CD4-positive, CD25-positive, alpha-beta regulatory T cell (primary cell): ENCODE results near the gene SRGAP1. TPM values are rescaled to one million over a fixed set of nuclear protein-coding genes. Genes with fewer than 3 reads are reported as not detected.
"Not testable (repeated sequence)": the region's sequence is repeated elsewhere in the genome, so short reads cannot be mapped to it uniquely, and the experiment has no call there.

Experiments
- ATAC-seq, 2 donors: fragments of 150-1000 bp; cut with Tn5 transposase; one replicate each; pipeline ENCODE4 v1.10.0; 2021; ENCODE audit warnings: low read depth in 2 of 2, moderate number of reproducible peaks in 2 of 2, moderate library complexity in 1 of 2
- DNase-seq, 3 donors: peaks; one replicate each; pipeline versions ENCODE4 v3.0.0 to v3.0.0-alpha.2; 2012 to 2022; ENCODE audit warnings: mixed read lengths in 1 of 3
- H3K27ac ChIP-seq: one replicate; pipeline ENCODE4 v1.7.0; 2013; ENCODE audit warnings: mild to moderate bottlenecking, low read length; ENCODE audit not compliant: insufficient read depth, poor library complexity, severe bottlenecking
- H3K27me3 ChIP-seq: one replicate; pipeline ENCODE4 v1.7.0; 2013; ENCODE audit warnings: low read length; ENCODE audit not compliant: control insufficient read depth, insufficient read depth
- H3K36me3 ChIP-seq: one replicate; pipeline ENCODE4 v1.7.0; 2013; ENCODE audit warnings: mild to moderate bottlenecking, low read length, moderate library complexity; ENCODE audit not compliant: control insufficient read depth, insufficient read depth
- H3K4me1 ChIP-seq: 2 replicates; pipeline ENCODE4 v1.7.0; 2013; ENCODE audit warnings: mild to moderate bottlenecking, low read length; ENCODE audit not compliant: insufficient read depth, control insufficient read depth, poor library complexity, severe bottlenecking
- H3K4me3 ChIP-seq: one replicate; pipeline ENCODE4 v1.7.0; 2013; ENCODE audit warnings: low read depth, mild to moderate bottlenecking, low read length, moderate library complexity
- H3K9me3 ChIP-seq, 2 experiments: 1 replicate in 1 of 2; 2 replicates in 1 of 2; pipeline ENCODE4 v1.7.0; 2013; ENCODE audit warnings: low read length in 2 of 2, mild to moderate bottlenecking in 1 of 2, moderate library complexity in 1 of 2; ENCODE audit not compliant: control insufficient read depth in 2 of 2
- H3K27ac Mint-ChIP-seq, 3 donors: one replicate each; pipeline ENCODE4 v1.8.0; 2020 to 2022; ENCODE audit warnings: mild to moderate bottlenecking in 3 of 3, mixed read lengths in 3 of 3, moderate library complexity in 2 of 3
- H3K27me3 Mint-ChIP-seq: one replicate; pipeline ENCODE4 v1.8.0; 2022; ENCODE audit warnings: mild to moderate bottlenecking, mixed read lengths
- H3K36me3 Mint-ChIP-seq: one replicate; pipeline ENCODE4 v1.8.0; 2020; ENCODE audit warnings: mixed read lengths
- H3K4me1 Mint-ChIP-seq, 4 donors: one replicate each; pipeline ENCODE4 v1.8.0; 2020 to 2022; ENCODE audit warnings: mixed read lengths in 4 of 4, mild to moderate bottlenecking in 1 of 4
- H3K4me3 Mint-ChIP-seq, 4 donors: one replicate each; pipeline ENCODE4 v1.8.0; 2020 to 2022; ENCODE audit warnings: mild to moderate bottlenecking in 4 of 4, mixed read lengths in 4 of 4, moderate library complexity in 3 of 4
- H3K9me3 Mint-ChIP-seq, 7 donors: one replicate each; pipeline ENCODE4 v1.8.0; 2020 to 2022; ENCODE audit warnings: mixed read lengths in 7 of 7, mild to moderate bottlenecking in 3 of 7, moderate library complexity in 2 of 7
- polyA plus RNA-seq, 4 donors: library from polyadenylated mRNA; unstranded; fragments of 300-500 nt; fragmentation: Illumina TruSeq; gene quantifications; one replicate each; pipeline ENCODE4 v1.2.3, GENCODE V29; 2021
- total RNA-seq: library from RNA; stranded (reverse); gene quantifications from one replicate; pipeline ENCODE4 v1.2.3, GENCODE V29; 2022

SRGAP1 gene
- total and polyA plus RNA-seq, 5 donors from 2014 or later: 0.01 to 0.07 (median 0.02) TPM; not detected in 1

- Mint-ChIP-seq H3K9me3 (no peaks in the 10 kb centered on the region), H3K27ac (no peak overlapping the region), H3K27me3 (peaks cover 52% of the 10 kb centered on the region), H3K4me1 (peaks cover 0 to 10% (median 3%) of the 10 kb centered on the region in 4 donors), H3K36me3 (no peaks in the 10 kb centered on the region), H3K4me3 (peak overlapping the region in 1 of 4 donors; percentile 62)
- no peak overlapping the region for H3K27ac ChIP-seq
- no peak for DNase-seq
- peaks cover 16% of the 10 kb centered on the region for H3K27me3 ChIP-seq
- H3K4me1 ChIP-seq: peaks cover 19% of the 10 kb centered on the region
- no peak for ATAC-seq
- no peaks in the 10 kb centered on the region for H3K9me3 ChIP-seq
- no peak overlapping the region for H3K4me3 ChIP-seq
- no peaks in the 10 kb centered on the region for H3K36me3 ChIP-seq
These were observed 2.9 kb upstream of the SRGAP1 start for GRCh38 chr12:63841571-63841970.

DNA sequence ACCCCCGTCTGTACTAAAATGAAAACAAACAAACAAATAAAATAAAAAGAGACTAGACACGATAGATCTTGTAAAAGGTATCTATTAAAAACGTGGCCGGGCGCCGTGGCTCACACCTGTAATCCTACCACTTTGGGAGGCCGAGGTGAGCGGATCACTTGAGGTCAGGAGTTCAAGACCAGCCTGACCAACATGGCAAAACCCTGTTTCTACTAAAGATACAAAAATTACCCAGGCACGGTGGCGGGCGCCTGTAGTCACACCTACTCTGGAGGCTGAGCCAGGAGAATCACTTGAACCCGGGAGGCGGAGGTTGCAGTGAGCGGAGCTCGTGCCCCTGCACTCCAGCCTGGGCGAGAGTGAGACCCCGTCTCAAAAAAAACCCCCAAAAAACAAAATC, 1.8 kb upstream of the SRGAP1 start:
- H3K4me1 ChIP-seq: peaks cover 19% of the 10 kb centered on the region
- ATAC-seq: not testable (repeated sequence)

DNA sequence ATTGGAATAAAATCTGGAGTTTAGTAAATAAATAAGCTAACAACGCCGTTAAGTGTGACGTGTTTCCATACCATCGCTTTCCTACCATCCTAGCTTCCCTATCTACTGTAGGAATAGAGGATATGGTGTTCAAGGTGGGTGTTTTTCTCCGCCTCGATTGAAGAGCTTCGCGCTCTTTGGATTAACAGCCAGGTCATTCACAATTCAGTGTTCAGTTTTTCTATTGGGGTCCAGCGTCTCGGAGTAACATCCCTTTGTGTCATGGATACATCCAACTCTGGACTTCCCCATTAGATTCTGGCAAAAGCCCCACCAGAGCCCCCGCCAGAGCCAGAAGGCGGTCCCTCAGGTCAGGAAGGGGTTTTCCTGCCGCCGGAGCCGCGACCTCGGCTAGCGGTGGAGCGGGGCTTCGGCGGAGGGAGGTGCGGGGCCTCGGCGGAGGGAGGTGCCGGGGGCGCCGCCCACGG, 1.2 kb upstream of the SRGAP1 start:
- Histone ChIP-seq H3K4me3 (no peak overlapping the region), H3K27me3 (peaks cover 17% of the 10 kb centered on the region), H3K9me3 (no peaks in the 10 kb centered on the region), H3K36me3 (no peaks in the 10 kb centered on the region), H3K4me1 (peaks cover 19% of the 10 kb centered on the region), H3K27ac (no peak overlapping the region)
- no peaks in the 10 kb centered on the region for H3K9me3 Mint-ChIP-seq
- no peak for ATAC-seq
- peaks cover 0 to 10% (median 3%) of the 10 kb centered on the region in 4 donors for H3K4me1 Mint-ChIP-seq
- no peak for DNase-seq
- peak overlapping the region in 1 of 3 donors; percentile 16 for H3K27ac Mint-ChIP-seq
- no peaks in the 10 kb centered on the region for H3K36me3 Mint-ChIP-seq
- H3K27me3 Mint-ChIP-seq: peaks cover 60% of the 10 kb centered on the region
- peak overlapping the region; percentile 24 to 76 (median 52) for H3K4me3 Mint-ChIP-seq

More for the DNA sequence above, 1.8 kb upstream of the SRGAP1 start:
- H3K9me3 ChIP-seq, H3K4me1 Mint-ChIP-seq, H3K9me3 Mint-ChIP-seq, H3K36me3 Mint-ChIP-seq, H3K36me3 ChIP-seq, H3K4me3 ChIP-seq, H3K27ac Mint-ChIP-seq, DNase-seq, H3K27ac ChIP-seq: not testable (repeated sequence)
- H3K27me3 ChIP-seq: peaks cover 17% of the 10 kb centered on the region
- peaks cover 59% of the 10 kb centered on the region for H3K27me3 Mint-ChIP-seq
- peak overlapping the region; percentile 24 to 76 (median 52) for H3K4me3 Mint-ChIP-seq

GRCh38 chr12:63843721-63844390, 644 bp upstream of the SRGAP1 start:
- no peak overlapping the region for H3K4me3 ChIP-seq
- Mint-ChIP-seq H3K27ac (no peak overlapping the region), H3K9me3 (no peaks in the 10 kb centered on the region), H3K36me3 (no peaks in the 10 kb centered on the region), H3K27me3 (peaks cover 62% of the 10 kb centered on the region), H3K4me1 (peaks cover 0 to 10% (median 3%) of the 10 kb centered on the region in 4 donors), H3K4me3 (peak overlapping the region in 2 of 4 donors; percentile 59 to 63)
- no peaks in the 10 kb centered on the region for H3K36me3 ChIP-seq
- peaks cover 17% of the 10 kb centered on the region for H3K27me3 ChIP-seq
- no peak overlapping the region for H3K27ac ChIP-seq
- peaks cover 19% of the 10 kb centered on the region for H3K4me1 ChIP-seq
- no peaks in the 10 kb centered on the region for H3K9me3 ChIP-seq
- ATAC-seq (peak; percentile 87 to 90), DNase-seq (peak; percentile 53 to 82 (median 68))

- Histone ChIP-seq H3K27ac (no peak overlapping the region), H3K4me3 (no peak overlapping the region), H3K27me3 (peaks cover 17% of the 10 kb centered on the region), H3K9me3 (no peaks in the 10 kb centered on the region), H3K36me3 (no peaks in the 10 kb centered on the region), H3K4me1 (peaks cover 19% of the 10 kb centered on the region)
- Mint-ChIP-seq H3K4me3 (no peak overlapping the region), H3K9me3 (no peaks in the 10 kb centered on the region), H3K27ac (no peak overlapping the region), H3K4me1 (peaks cover 0 to 10% (median 3%) of the 10 kb centered on the region in 4 donors), H3K36me3 (no peaks in the 10 kb centered on the region), H3K27me3 (peaks cover 56% of the 10 kb centered on the region)
- no peak for ATAC-seq
- no peak for DNase-seq
These were observed 1.2 kb downstream of the SRGAP1 start for GRCh38 chr12:63845726-63846125.

- ATAC-seq (no peak), DNase-seq (no peak)
- peaks cover 17% of the 10 kb centered on the region for H3K27me3 ChIP-seq
- Mint-ChIP-seq H3K9me3 (no peaks in the 10 kb centered on the region), H3K27me3 (peaks cover 53% of the 10 kb centered on the region), H3K36me3 (no peaks in the 10 kb centered on the region), H3K27ac (no peak overlapping the region), H3K4me3 (no peak overlapping the region), H3K4me1 (peaks cover 0 to 10% (median 3%) of the 10 kb centered on the region in 4 donors)
- no peak overlapping the region for H3K4me3 ChIP-seq
- H3K9me3 ChIP-seq: no peaks in the 10 kb centered on the region
- no peaks in the 10 kb centered on the region for H3K36me3 ChIP-seq
- peaks cover 19% of the 10 kb centered on the region for H3K4me1 ChIP-seq
- H3K27ac ChIP-seq: no peak overlapping the region
These were observed 1.9 kb downstream of the SRGAP1 start for GRCh38 chr12:63846238-63846967.

DNA sequence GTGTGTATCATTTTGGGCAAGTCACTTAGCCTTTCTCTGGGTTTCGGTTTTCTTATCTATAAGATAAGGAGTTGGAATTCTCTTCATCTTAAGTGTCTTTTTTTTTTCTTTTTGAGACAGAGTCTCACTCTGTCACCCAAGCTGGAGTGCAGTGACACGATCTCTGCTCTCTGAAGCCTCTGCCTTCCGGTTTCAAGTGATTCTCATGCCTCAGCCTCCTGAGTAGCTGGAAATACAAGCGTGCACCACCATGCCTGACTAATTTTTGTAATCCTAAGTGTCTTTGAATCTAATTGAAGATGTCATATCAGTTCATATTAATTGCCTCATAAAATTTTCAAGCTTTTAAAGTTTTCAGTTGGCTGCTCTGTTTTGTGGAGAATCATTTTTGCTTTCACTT, 4.0 kb downstream of the SRGAP1 start:
- Mint-ChIP-seq H3K9me3 (no peaks in the 10 kb centered on the region), H3K36me3 (no peaks in the 10 kb centered on the region), H3K27ac (no peak overlapping the region), H3K4me1 (peaks cover 0 to 6% (median 2%) of the 10 kb centered on the region in 4 donors), H3K27me3 (peaks cover 39% of the 10 kb centered on the region), H3K4me3 (no peak overlapping the region)
- DNase-seq (no peak), ATAC-seq (no peak)
- no peak overlapping the region for H3K4me3 ChIP-seq
- no peak overlapping the region for H3K27ac ChIP-seq
- peaks cover 14% of the 10 kb centered on the region for H3K4me1 ChIP-seq
- no peaks in the 10 kb centered on the region for H3K9me3 ChIP-seq
- peaks cover 15% of the 10 kb centered on the region for H3K27me3 ChIP-seq
- H3K36me3 ChIP-seq: no peaks in the 10 kb centered on the region
